WTC11 (cell line): ENCODE results near the gene YTHDF1. TPM values are rescaled to one million over a fixed set of nuclear protein-coding genes. Genes with fewer than 3 reads are reported as not detected.

Experiments used
- ATAC-seq: fragments of 200-7000 bp; cut with Tn5 transposase; 2 replicates; pipeline ENCODE4 v1.10.0; 2021; ENCODE audit warnings: mild to moderate bottlenecking, moderate library complexity
- CTCF ChIA-PET: fragments of 300-600 bp; sonication (Branson Sonifier 250); formaldehyde crosslinking; loops from one replicate; lab custom pipeline; 2021; ENCODE audit warnings: antibody characterized with exemption; lab: Charles Lee
- POLR2A ChIA-PET: fragments of 350-600 bp; sonication (Branson Sonifier 250); formaldehyde crosslinking; loops from one replicate; lab custom pipeline; 2021; ENCODE audit warnings: antibody characterized with exemption; lab: Charles Lee
- DNase-seq: peaks from one replicate; pipeline ENCODE4 v3.0.0; 2021; ENCODE audit warnings: low spot score
- H3K27ac Mint-ChIP-seq: 2 replicates; pipeline ENCODE4 v1.8.0; 2021; ENCODE audit warnings: mixed read lengths
- H3K27me3 Mint-ChIP-seq: 2 replicates; pipeline ENCODE4 v1.8.0; 2021; ENCODE audit warnings: low read depth, mild to moderate bottlenecking, moderate library complexity, mixed read lengths
- H3K36me3 Mint-ChIP-seq: 2 replicates; pipeline ENCODE4 v1.8.0; 2021; ENCODE audit warnings: mixed read lengths
- H3K4me1 Mint-ChIP-seq: 2 replicates; pipeline ENCODE4 v1.8.0; 2022; ENCODE audit warnings: mixed read lengths
- H3K4me3 Mint-ChIP-seq: 2 replicates; pipeline ENCODE4 v1.8.0; 2021; ENCODE audit warnings: mild to moderate bottlenecking, moderate library complexity, mixed read lengths
- H3K9me3 Mint-ChIP-seq: 2 replicates; pipeline ENCODE4 v1.8.0; 2021; ENCODE audit warnings: mixed read lengths
- ARID4B ChIP-seq: sonication (generic); formaldehyde crosslinking; IDR thresholded peaks from 2 replicates; pipeline ENCODE4 v1.8.0; 2023; ENCODE audit warnings: missing genetic modification reagents, mild to moderate bottlenecking, borderline replicate concordance
- ATF6 ChIP-seq: sonication (generic); formaldehyde crosslinking; IDR thresholded peaks from 2 replicates; pipeline ENCODE4 v1.8.1; 2023; ENCODE audit warnings: mild to moderate bottlenecking, missing genetic modification reagents
- CREB1 ChIP-seq: sonication (generic); formaldehyde crosslinking; IDR thresholded peaks from 2 replicates; pipeline ENCODE4 v1.8.0; 2023; ENCODE audit warnings: mild to moderate bottlenecking, missing genetic modification reagents
- FOXP1 ChIP-seq: sonication (generic); formaldehyde crosslinking; IDR thresholded peaks from 2 replicates; pipeline ENCODE4 v1.8.0; 2022; ENCODE audit warnings: missing genetic modification reagents, mild to moderate bottlenecking, moderate library complexity, borderline replicate concordance
- GRHL2 ChIP-seq: fragments of 250-450 bp; sonication (Bioruptor Pico); IDR thresholded peaks from 2 replicates; pipeline ENCODE4 v1.8.0; 2022; ENCODE audit warnings: mild to moderate bottlenecking, moderate library complexity; ENCODE audit not compliant: insufficient replicate concordance, severe bottlenecking
- NR3C1 ChIP-seq: sonication (generic); formaldehyde crosslinking; conservative IDR thresholded peaks from 2 replicates; pipeline ENCODE4 v1.8.1; 2023; ENCODE audit warnings: low read depth, mild to moderate bottlenecking, missing genetic modification reagents
- PRDM15 ChIP-seq: sonication (generic); formaldehyde crosslinking; IDR thresholded peaks from 2 replicates; pipeline ENCODE4 v1.8.0; 2022; ENCODE audit warnings: missing genetic modification reagents
- RORB ChIP-seq: fragments of 250-450 bp; sonication (Bioruptor Pico); IDR thresholded peaks from 2 replicates; pipeline ENCODE4 v1.9.0; 2021; ENCODE audit warnings: mild to moderate bottlenecking
- SOX15 ChIP-seq: fragments of 250-450 bp; sonication (Bioruptor Pico); IDR thresholded peaks from 2 replicates; pipeline ENCODE4 v1.9.0; 2021; ENCODE audit warnings: mild to moderate bottlenecking
- TCF7 ChIP-seq: sonication (generic); formaldehyde crosslinking; IDR thresholded peaks from 2 replicates; pipeline ENCODE4 v1.8.0; 2022; ENCODE audit warnings: mild to moderate bottlenecking, low read depth, missing genetic modification reagents, moderate library complexity
- TEAD4 ChIP-seq: sonication (generic); formaldehyde crosslinking; IDR thresholded peaks from 2 replicates; pipeline ENCODE4 v1.8.0; 2022; ENCODE audit warnings: mild to moderate bottlenecking, missing genetic modification reagents
- USF1 ChIP-seq: sonication (generic); formaldehyde crosslinking; IDR thresholded peaks from 2 replicates; pipeline ENCODE4 v1.8.0; 2022; ENCODE audit warnings: mild to moderate bottlenecking, missing genetic modification reagents
- ZBTB43 ChIP-seq: sonication (generic); formaldehyde crosslinking; IDR thresholded peaks from 2 replicates; pipeline ENCODE4 v1.8.1; 2023; ENCODE audit warnings: mild to moderate bottlenecking, missing genetic modification reagents
- ZMAT4 ChIP-seq: fragments of 250-450 bp; sonication (Bioruptor Pico); IDR thresholded peaks from 2 replicates; pipeline ENCODE4 v1.9.0; 2021; ENCODE audit warnings: mild to moderate bottlenecking
- ZNF232 ChIP-seq: sonication (generic); formaldehyde crosslinking; IDR thresholded peaks from 2 replicates; pipeline ENCODE4 v1.8.0; 2022; ENCODE audit warnings: mild to moderate bottlenecking, missing genetic modification reagents
- ZNF396 ChIP-seq: fragments of 250-450 bp; sonication (Bioruptor Pico); IDR thresholded peaks from 2 replicates; pipeline ENCODE4 v1.8.0; 2021; ENCODE audit warnings: mild to moderate bottlenecking, moderate library complexity, borderline replicate concordance
- ZNF512 ChIP-seq: sonication (generic); formaldehyde crosslinking; IDR thresholded peaks from 2 replicates; pipeline ENCODE4 v1.8.1; 2022; ENCODE audit warnings: missing genetic modification reagents, borderline replicate concordance
- total RNA-seq: library from RNA; stranded (reverse); gene quantifications from 3 replicates; pipeline ENCODE4 v1.2.3, GENCODE V29; 2021

The YTHDF1 gene
- total RNA-seq, 1 experiment from 2014 or later = 61.3 TPM

- H3K9me3 Mint-ChIP-seq = no peaks in the 10 kb centered on the region
- H3K4me3 Mint-ChIP-seq = no peak overlapping the region
- no peak overlapping the region for H3K27ac Mint-ChIP-seq
- ATAC-seq = no peak
- H3K4me1 Mint-ChIP-seq = peaks cover 5% of the 10 kb centered on the region
- ChIA-PET CTCF (interaction anchor here (1.1 to 2.2 kb wide), 4 partner anchors 12 to 32 kb away, joined by 3 to 11 read pairs (median 4); no protein-coding TSS in a partner anchor), POLR2A (no interaction called here)
- no peak for DNase-seq
- H3K36me3 Mint-ChIP-seq = peaks cover 47% of the 10 kb centered on the region
- no peak for TF ChIP-seq TEAD4 (CRISPR knock-in tag)
- no peak for TF ChIP-seq PRDM15 (CRISPR knock-in tag)
- TF ChIP-seq ZNF232 (CRISPR knock-in tag) = no peak
- no peak for TF ChIP-seq USF1 (CRISPR knock-in tag)
- H3K27me3 Mint-ChIP-seq = no peaks in the 10 kb centered on the region
Observed at GRCh38 chr20:63202811-63203526, 13.0 kb downstream of the YTHDF1 start.

GRCh38 chr20:63202021-63202420 lies 13.9 kb downstream of the YTHDF1 start:
- POLR2A ChIA-PET = no interaction called here
- 0 out of 2 replicates have a peak, but pooled peaks have one; percentile 30 for ATAC-seq
- CTCF ChIA-PET = interaction anchor here (1.1 to 2.2 kb wide), 3 partner anchors 13 to 33 kb away, joined by 3 to 5 read pairs (median 3); no protein-coding TSS in a partner anchor
- H3K27me3 Mint-ChIP-seq = no peaks in the 10 kb centered on the region
- H3K4me1 Mint-ChIP-seq = peaks cover 10% of the 10 kb centered on the region
- DNase-seq = no peak
- H3K9me3 Mint-ChIP-seq = no peaks in the 10 kb centered on the region
- H3K4me3 Mint-ChIP-seq = no peak overlapping the region
- H3K27ac Mint-ChIP-seq = no peak overlapping the region
- peaks cover 43% of the 10 kb centered on the region for H3K36me3 Mint-ChIP-seq
- no peak for TF ChIP-seq NR3C1 (CRISPR knock-in tag)
- no peak for TF ChIP-seq TCF7 (CRISPR knock-in tag)
- TF ChIP-seq CREB1 = no peak
- no peak for TF ChIP-seq SOX15
- TF ChIP-seq FOXP1 = no peak
- no peak for TF ChIP-seq ZNF396 (CRISPR knock-in tag)
- TF ChIP-seq ATF6 (CRISPR knock-in tag) = no peak
- TF ChIP-seq ZNF512 = no peak
- no peak for TF ChIP-seq ZBTB43
- no peak for TF ChIP-seq RORB (CRISPR knock-in tag)
- no peak for TF ChIP-seq USF1 (CRISPR knock-in tag)
- TF ChIP-seq TEAD4 (CRISPR knock-in tag) = no peak
- TF ChIP-seq ZMAT4 (CRISPR knock-in tag) = no peak
- no peak for TF ChIP-seq GRHL2 (CRISPR knock-in tag)
- no peak for TF ChIP-seq ARID4B (CRISPR knock-in tag)
- TF ChIP-seq, all 79 proteins: peak for 0
